Camera-type eye (tissue), 1 donor: ENCODE measurements around the gene ZNF212. TPM values are rescaled to one million over a fixed set of nuclear protein-coding genes. Genes with fewer than 3 reads are reported as not detected.

Experiments used
- total RNA-seq: library from RNA; depleted of rRNA; stranded (reverse); fragments of >200 nt; gene quantifications from one replicate; pipeline ENCODE4 v1.2.3, GENCODE V29; 2014

The ZNF212 gene
- 18.9 TPM for total RNA-seq

GRCh38 chr7:149239345-149240143, at the start of gene ZNF212:
Gene ZNF212 (plus strand): TSS chr7:149239651. CDS start chr7:149239779, 128 bp downstream.

GRCh38 chr7:149195180-149196150, 44.0 kb upstream of the ZNF212 start, which contains the start of gene ZNF282:
Gene ZNF282 (plus strand): TSS chr7:149195546. CDS start chr7:149195590, 44 bp downstream.

GRCh38 chr7:149261829-149262617, 22.6 kb downstream of the ZNF212 start, which contains the start of gene ZNF783:
Gene ZNF783 (plus strand): TSS chr7:149262196. CDS start chr7:149262334, 138 bp downstream.

Other genes starting within 250 kb of the ZNF212 start
- 104 TPM for gene PDIA4, start 211.1 kb upstream of the ZNF212 start, total RNA-seq
- 15.8 TPM for gene ZNF786, start 148.9 kb upstream of the ZNF212 start, total RNA-seq
- gene ZNF425, start 113.3 kb upstream of the ZNF212 start, total RNA-seq, result 6.7 TPM
- gene ZNF398, start 92.2 kb upstream of the ZNF212 start, total RNA-seq, result 30.3 TPM
- gene ZNF282, start 44.1 kb upstream of the ZNF212 start, total RNA-seq, result 35.6 TPM
- 18.6 TPM for gene ZNF783, start 22.5 kb downstream of the ZNF212 start, total RNA-seq
- gene ZNF777, start 221.4 kb downstream of the ZNF212 start, total RNA-seq, result 10.9 TPM